Adrenal gland (tissue), 12 donors: Measurements from ENCODE around the gene PRKAR1B. TPM values are rescaled to one million over a fixed set of nuclear protein-coding genes. Genes with fewer than 3 reads are reported as not detected.
A peak's percentile ranks its signal among the peaks of the same experiment; 100 is the strongest.

Experiments used
- DNase-seq, 7 donors: peaks; one replicate each; pipeline ENCODE4 v3.0.0-alpha.2; 2019 to 2020
- H3K27ac ChIP-seq, 5 donors: fragments of 200-600 bp; sonication (generic) in 4 of 5; 1 replicate in 3 of 5; 2 replicates in 2 of 5; pipeline versions ENCODE4 v1.5.1 to v1.8.0; 2016 to 2020; ENCODE audit warnings: mild to moderate bottlenecking in 1 of 5
- H3K27me3 ChIP-seq: fragments of 200-600 bp; 2 replicates; pipeline ENCODE4 v1.8.0; 2021
- H3K36me3 ChIP-seq, 2 donors: fragments of 200-600 bp; replicated peaks in 1 of 2; 1 replicate in 1 of 2; 2 replicates in 1 of 2; pipeline versions ENCODE4 v1.5.1 to v1.8.0; 2018 to 2022
- H3K4me1 ChIP-seq, 2 donors: fragments of 200-600 bp; replicated peaks in 1 of 2; 1 replicate in 1 of 2; 2 replicates in 1 of 2; pipeline versions ENCODE4 v1.5.1 to v1.8.0; 2018 to 2021
- H3K4me3 ChIP-seq, 4 donors: fragments of 200-600 bp; sonication (generic) in 3 of 4; one replicate each; pipeline ENCODE4 v1.5.1; 2016 to 2018
- H3K9me3 ChIP-seq, 3 donors: fragments of 200-600 bp; sonication (generic) in 1 of 3; replicated peaks in 1 of 3; 1 replicate in 2 of 3; 2 replicates in 1 of 3; pipeline versions ENCODE4 v1.5.1 to v1.8.0; 2016 to 2021
- POLR2A ChIP-seq, 2 donors: fragments of 450-650 bp; IDR thresholded peaks; one replicate each; pipeline ENCODE4 v1.6.1; 2017; ENCODE audit warnings: antibody characterized with exemption in 2 of 2, mild to moderate bottlenecking in 2 of 2, moderate library complexity in 1 of 2
- WGBS, 4 donors: extraction: QIAGEN DNeasy Blood & Tissue Kit in 2 of 4; methylation state at CpG; one replicate each; pipeline versions ENCODE4 v1.1.5 to v1.1.7; 2013 to 2017; 5-methylcytosine and 5-hydroxymethylcytosine counted together
- intact Hi-C, 2 donors: fragments of 100-400 bp; cut with DNase I; formaldehyde crosslinking; loops; one replicate each; pipeline versions ENCODE4 v1.14.1 to v1.15.0; 2022 to 2023
- polyA plus RNA-seq, 3 donors: library from polyadenylated mRNA; stranded (reverse); fragments of 200-250 nt in 2 of 3; fragments of 350-450 nt in 1 of 3; fragmentation: Illumina TruSeq in 1 of 3; extraction: RNeasy Lipid Tissue Mini Kit (QIAGEN cat#74804) in 1 of 3; gene quantifications; one replicate each; pipeline ENCODE4 v1.2.3, GENCODE V29; 2013 to 2014
- total RNA-seq, 9 donors: library from RNA; depleted of rRNA in 4 of 9; stranded (reverse); fragments of >200 nt in 4 of 9; fragments of 120-200 nt in 1 of 9; fragmentation: NEBNext Ultra II Directional in 1 of 9; extraction: Animal tissue kit (Norgen Biotek cat#: 25700) in 1 of 9; gene quantifications; one replicate each; pipeline versions ENCODE4 v1.1.0 to v1.2.4, GENCODE V29; 2013 to 2023
- TF ChIP-seq, protein P1 (sequence below), 6 experiments: fragments of 450-650 bp in 4 of 6; fragments of 200-600 bp in 2 of 6; sonication (generic) in 1 of 6; IDR thresholded peaks; 1 replicate in 5 of 6; 2 replicates in 1 of 6; pipeline versions ENCODE4 v1.5.1 to v1.8.0; 2016 to 2021; ENCODE audit warnings: antibody characterized with exemption in 6 of 6, mild to moderate bottlenecking in 2 of 6, moderate library complexity in 1 of 6
- donor health status: healthy with polysubstance abuse.
- donor health status: Bipolar disorder and iron deficiency.
- donor health status: DM: yes; HTN: yes; CAD: no.
- donor health status: DM: no; HTN: no; CAD: no.
- donor health status: DM: no; HTN: no; CAD: no.
- donor health status: DM: yes; HTN: yes; CAD: no.

The PRKAR1B gene
- total and polyA plus RNA-seq, 12 donors = 5.2 to 21.5 (median 11.7) TPM

DNA sequence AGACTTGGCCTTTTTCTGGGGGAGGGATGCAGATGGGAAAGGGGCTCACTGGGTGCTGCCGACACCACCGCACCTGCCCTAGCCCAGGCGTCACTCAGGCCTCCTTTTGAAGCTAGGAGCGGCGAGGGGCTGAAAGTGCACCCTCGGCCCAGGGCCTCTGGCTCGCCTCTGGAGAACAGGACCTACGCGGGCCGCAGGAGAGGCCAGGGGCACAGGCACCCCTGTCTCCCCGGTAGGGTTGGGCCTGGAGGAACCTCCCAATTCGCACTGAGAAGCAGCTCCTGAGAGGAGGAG lies 46.5 kb upstream of the PRKAR1B start:
- intact Hi-C loops = loop anchor here in 1 of 2 donors (5.0 kb wide), 1 partner anchor 451 kb away; no protein-coding TSS in a partner anchor
- peaks cover 0 to 16% of the 10 kb centered on the region in 2 donors for H3K4me1 ChIP-seq

GRCh38 chr7:772861-773621 lies 46.0 kb upstream of the PRKAR1B start:
- H3K9me3 ChIP-seq = no peaks in the 10 kb centered on the region
- no peak for DNase-seq
- WGBS, 4 donors = 92 to 96% (median 96%) methylated on average over 25 to 32 of the region's 32 CpGs
- no peak for TF ChIP-seq POLR2A (IDR thresholded peaks at IDR 0.05)
- TF ChIP-seq, protein P1, sequence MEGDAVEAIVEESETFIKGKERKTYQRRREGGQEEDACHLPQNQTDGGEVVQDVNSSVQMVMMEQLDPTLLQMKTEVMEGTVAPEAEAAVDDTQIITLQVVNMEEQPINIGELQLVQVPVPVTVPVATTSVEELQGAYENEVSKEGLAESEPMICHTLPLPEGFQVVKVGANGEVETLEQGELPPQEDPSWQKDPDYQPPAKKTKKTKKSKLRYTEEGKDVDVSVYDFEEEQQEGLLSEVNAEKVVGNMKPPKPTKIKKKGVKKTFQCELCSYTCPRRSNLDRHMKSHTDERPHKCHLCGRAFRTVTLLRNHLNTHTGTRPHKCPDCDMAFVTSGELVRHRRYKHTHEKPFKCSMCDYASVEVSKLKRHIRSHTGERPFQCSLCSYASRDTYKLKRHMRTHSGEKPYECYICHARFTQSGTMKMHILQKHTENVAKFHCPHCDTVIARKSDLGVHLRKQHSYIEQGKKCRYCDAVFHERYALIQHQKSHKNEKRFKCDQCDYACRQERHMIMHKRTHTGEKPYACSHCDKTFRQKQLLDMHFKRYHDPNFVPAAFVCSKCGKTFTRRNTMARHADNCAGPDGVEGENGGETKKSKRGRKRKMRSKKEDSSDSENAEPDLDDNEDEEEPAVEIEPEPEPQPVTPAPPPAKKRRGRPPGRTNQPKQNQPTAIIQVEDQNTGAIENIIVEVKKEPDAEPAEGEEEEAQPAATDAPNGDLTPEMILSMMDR (IDR thresholded peaks at IDR 0.05) = no peak
- intact Hi-C loops = loop anchor here in 1 of 2 donors (5.0 kb wide), 1 partner anchor 451 kb away; no protein-coding TSS in a partner anchor
- H3K4me3 ChIP-seq = no peak overlapping the region
- peaks cover 0 to 16% of the 10 kb centered on the region in 2 donors for H3K4me1 ChIP-seq
- no peaks in the 10 kb centered on the region for H3K27me3 ChIP-seq
- H3K27ac ChIP-seq = no peak overlapping the region
- peaks cover 0 to 16% of the 10 kb centered on the region in 2 donors for H3K36me3 ChIP-seq

More for the DNA sequence above, 46.5 kb upstream of the PRKAR1B start:
- Histone ChIP-seq H3K27ac (no peak overlapping the region), H3K27me3 (no peaks in the 10 kb centered on the region), H3K9me3 (no peaks in the 10 kb centered on the region), H3K36me3 (peaks cover 0 to 16% of the 10 kb centered on the region in 2 donors), H3K4me3 (no peak overlapping the region)
- no peak for DNase-seq
- 90 to 97% (median 95%) methylated on average over 8 to 12 of the region's 12 CpGs for WGBS, 4 donors
- TF ChIP-seq, protein P1 (IDR thresholded peaks at IDR 0.05) = no peak

DNA sequence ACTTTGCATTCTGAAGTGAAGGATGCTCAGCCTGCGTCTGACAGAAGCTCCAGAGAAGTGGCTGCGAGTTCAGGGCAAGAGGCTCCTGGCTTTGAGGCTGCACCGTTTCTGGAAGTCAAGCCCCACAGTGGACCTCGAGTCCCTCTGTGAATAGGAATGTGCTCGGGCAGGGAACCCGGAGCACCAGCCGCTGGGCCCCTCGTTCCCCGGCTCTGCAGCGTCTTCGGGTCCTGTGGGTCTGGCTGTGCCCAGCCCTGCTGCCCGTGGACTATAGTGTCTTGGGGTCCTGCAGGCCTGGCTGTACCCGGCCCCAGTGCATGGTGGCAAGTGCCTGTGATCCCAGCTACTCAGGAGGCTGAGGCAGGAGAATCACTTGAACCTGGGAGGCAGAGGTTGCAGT lies 45.3 kb upstream of the PRKAR1B start:
- no peak overlapping the region for H3K4me3 ChIP-seq
- DNase-seq = no peak
- TF ChIP-seq, protein P1 (IDR thresholded peaks at IDR 0.05) = no peak
- TF ChIP-seq POLR2A (IDR thresholded peaks at IDR 0.05) = no peak
- no peaks in the 10 kb centered on the region for H3K27me3 ChIP-seq
- H3K9me3 ChIP-seq = no peaks in the 10 kb centered on the region
- peaks cover 0 to 16% of the 10 kb centered on the region in 2 donors for H3K4me1 ChIP-seq
- 90 to 100% (median 94%) methylated on average over 4 to 13 of the region's 13 CpGs for WGBS, 4 donors
- H3K36me3 ChIP-seq = peaks cover 0 to 16% of the 10 kb centered on the region in 2 donors
- intact Hi-C loops = loop anchor here in 1 of 2 donors (5.0 kb wide), 1 partner anchor 450 kb away; no protein-coding TSS in a partner anchor
- H3K27ac ChIP-seq = peak overlapping the region in 2 of 5 donors; percentile 78 to 81

GRCh38 chr7:772005-772294 lies 44.9 kb upstream of the PRKAR1B start:
- intact Hi-C loops = loop anchor here in 1 of 2 donors (5.0 kb wide), 1 partner anchor 450 kb away; no protein-coding TSS in a partner anchor
- H3K4me3 ChIP-seq = no peak overlapping the region
- TF ChIP-seq POLR2A (IDR thresholded peaks at IDR 0.05) = no peak
- TF ChIP-seq, protein P1 (IDR thresholded peaks at IDR 0.05) = no peak
- no peaks in the 10 kb centered on the region for H3K27me3 ChIP-seq
- DNase-seq = no peak
- peaks cover 0 to 16% of the 10 kb centered on the region in 2 donors for H3K4me1 ChIP-seq
- H3K27ac ChIP-seq = peak overlapping the region in 2 of 5 donors; percentile 78 to 81
- H3K9me3 ChIP-seq = no peaks in the 10 kb centered on the region
- 81 to 86% (median 85%) methylated on average over 11 of the region's 11 CpGs for WGBS, 4 donors
- peaks cover 0 to 16% of the 10 kb centered on the region in 2 donors for H3K36me3 ChIP-seq
